Smooth muscle cell (in vitro differentiated cells): ENCODE measurements around the gene CTXND2. TPM values are rescaled to one million over a fixed set of nuclear protein-coding genes. Genes with fewer than 3 reads are reported as not detected.

Experiments
- DNase-seq: peaks from one replicate; lab custom pipeline; 2025; ENCODE audit not compliant: unreplicated experiment; lab: John Stamatoyannopoulos, UW
- H2AFZ ChIP-seq: fragments of 200-600 bp; sonication (generic); 2 replicates; pipeline ENCODE4 v1.6.0; 2016; ENCODE audit warnings: antibody characterized with exemption, low read depth, mild to moderate bottlenecking
- H3F3A ChIP-seq: fragments of 200-600 bp; sonication (generic); 2 replicates; pipeline ENCODE4 v1.6.0; 2017; ENCODE audit warnings: antibody characterized with exemption, low read depth
- H3K27ac ChIP-seq: fragments of 200-600 bp; sonication (generic); 2 replicates; pipeline ENCODE4 v1.5.1; 2016; ENCODE audit warnings: low read depth, mild to moderate bottlenecking
- H3K27me3 ChIP-seq: fragments of 200-600 bp; sonication (generic); 2 replicates; pipeline ENCODE4 v1.6.1; 2016; ENCODE audit warnings: low read depth, mild to moderate bottlenecking
- H3K36me3 ChIP-seq: fragments of 200-600 bp; sonication (generic); 2 replicates; pipeline ENCODE4 v1.5.1; 2016; ENCODE audit warnings: low read depth
- H3K4me1 ChIP-seq: fragments of 200-600 bp; sonication (generic); 2 replicates; pipeline ENCODE4 v1.5.1; 2016; ENCODE audit warnings: low read depth
- H3K4me2 ChIP-seq: fragments of 200-600 bp; sonication (generic); 2 replicates; pipeline ENCODE4 v1.6.0; 2016; ENCODE audit warnings: mild to moderate bottlenecking
- H3K4me3 ChIP-seq: fragments of 200-600 bp; sonication (generic); 2 replicates; pipeline ENCODE4 v1.5.1; 2016; ENCODE audit warnings: mild to moderate bottlenecking
- H3K79me2 ChIP-seq: fragments of 200-600 bp; sonication (generic); 2 replicates; pipeline ENCODE4 v1.6.0; 2016; ENCODE audit warnings: low read depth, mild to moderate bottlenecking
- H3K9ac ChIP-seq: fragments of 200-600 bp; sonication (generic); 2 replicates; pipeline ENCODE4 v1.6.0; 2016; ENCODE audit warnings: low read depth
- H3K9me3 ChIP-seq: fragments of 200-600 bp; sonication (generic); replicated peaks from 2 replicates; pipeline ENCODE4 v1.5.1; 2016; ENCODE audit warnings: low read depth
- H4K20me1 ChIP-seq: fragments of 200-600 bp; sonication (generic); 2 replicates; pipeline ENCODE4 v1.6.0; 2016; ENCODE audit warnings: low read depth
- CTCF ChIP-seq: fragments of 200-600 bp; sonication (generic); IDR thresholded peaks from 2 replicates; pipeline ENCODE4 v1.5.1; 2017; ENCODE audit warnings: borderline replicate concordance, mild to moderate bottlenecking, antibody characterized with exemption; ENCODE audit not compliant: insufficient read depth, poor library complexity, severe bottlenecking
- WGBS: methylation state at CpG from one replicate; pipeline ENCODE4 v1.1.7; 2016; ENCODE audit warnings: low lambda C conversion rate; 5-methylcytosine and 5-hydroxymethylcytosine counted together
- polyA plus RNA-seq: library from polyadenylated mRNA; unstranded; fragments of >200 nt; fragmentation: Nextera tagmentation; extraction: Ambion mirVana; gene quantifications from 2 replicates; pipeline ENCODE4 v1.2.1, GENCODE V29; 2016
- total RNA-seq: library from RNA; depleted of rRNA; stranded (reverse); fragments of >200 nt; gene quantifications from 2 replicates; pipeline ENCODE4 v1.2.3, GENCODE V29; 2014

The CTXND2 gene
- total and polyA plus RNA-seq, 2 experiments from 2014 or later, result not detected

- H2AFZ ChIP-seq, result no peak overlapping the region
- H3K4me3 ChIP-seq, result no peak overlapping the region
- H3F3A ChIP-seq, result no peaks in the 10 kb centered on the region
- no peaks in the 10 kb centered on the region for H3K9me3 ChIP-seq
- H3K36me3 ChIP-seq, result peaks cover 28% of the 10 kb centered on the region
- no peak overlapping the region for H3K27ac ChIP-seq
- no peaks in the 10 kb centered on the region for H4K20me1 ChIP-seq
- H3K79me2 ChIP-seq, result no peaks in the 10 kb centered on the region
- no peaks in the 10 kb centered on the region for H3K27me3 ChIP-seq
- H3K9ac ChIP-seq, result no peak overlapping the region
- no peak for TF ChIP-seq CTCF
- DNase-seq, result no peak
- H3K4me1 ChIP-seq, result no peaks in the 10 kb centered on the region
- WGBS, result over 99% methylated on average over 3 of the region's 3 CpGs
- H3K4me2 ChIP-seq, result no peak overlapping the region
Measured at GRCh38 chr1:150954708-150955107, 67.8 kb downstream of the CTXND2 start.

- H3K27ac ChIP-seq, result no peak overlapping the region
- no peak for DNase-seq
- no peak overlapping the region for H3K9ac ChIP-seq
- no peaks in the 10 kb centered on the region for H3K79me2 ChIP-seq
- H3K27me3 ChIP-seq, result no peaks in the 10 kb centered on the region
- no peak overlapping the region for H3K4me3 ChIP-seq
- no peak overlapping the region for H2AFZ ChIP-seq
- no peaks in the 10 kb centered on the region for H4K20me1 ChIP-seq
- no peaks in the 10 kb centered on the region for H3F3A ChIP-seq
- no peak overlapping the region for H3K4me2 ChIP-seq
- peaks cover 28% of the 10 kb centered on the region for H3K36me3 ChIP-seq
- no peak for TF ChIP-seq CTCF
- H3K4me1 ChIP-seq, result no peaks in the 10 kb centered on the region
- H3K9me3 ChIP-seq, result no peaks in the 10 kb centered on the region
Measured at GRCh38 chr1:150955280-150955679, 68.3 kb downstream of the CTXND2 start.

- TF ChIP-seq CTCF, result no peak
Measured at GRCh38 chr1:150957666-150958065, 70.7 kb downstream of the CTXND2 start.

GRCh38 chr1:150960646-150961045 is 73.7 kb downstream of the CTXND2 start:
- Histone ChIP-seq H3K27ac (no peak overlapping the region), H3K4me2 (no peak overlapping the region), H3K36me3 (peaks cover 8% of the 10 kb centered on the region), H3K4me3 (no peak overlapping the region), H3K79me2 (no peaks in the 10 kb centered on the region), H4K20me1 (no peaks in the 10 kb centered on the region), H3K9ac (no peak overlapping the region), H2AFZ (no peak overlapping the region), H3F3A (peaks cover 18% of the 10 kb centered on the region), H3K27me3 (no peaks in the 10 kb centered on the region), H3K4me1 (no peaks in the 10 kb centered on the region), H3K9me3 (no peaks in the 10 kb centered on the region)
- DNase-seq, result no peak
- no peak for TF ChIP-seq CTCF
- WGBS, result 97% methylated on average over 7 of the region's 7 CpGs

More at GRCh38 chr1:150957666-150958065, 70.7 kb downstream of the CTXND2 start:
- no peak overlapping the region for H3K4me2 ChIP-seq
- no peak overlapping the region for H2AFZ ChIP-seq
- H3K36me3 ChIP-seq, result peaks cover 16% of the 10 kb centered on the region
- H3K27ac ChIP-seq, result no peak overlapping the region
- no peaks in the 10 kb centered on the region for H3K79me2 ChIP-seq
- H3K4me3 ChIP-seq, result no peak overlapping the region
- no peak overlapping the region for H3K9ac ChIP-seq
- H3K9me3 ChIP-seq, result no peaks in the 10 kb centered on the region
- H3K4me1 ChIP-seq, result no peaks in the 10 kb centered on the region
- no peak for DNase-seq
- WGBS, result 99% methylated on average over 11 of the region's 11 CpGs
- no peaks in the 10 kb centered on the region for H4K20me1 ChIP-seq
- no peaks in the 10 kb centered on the region for H3K27me3 ChIP-seq
- peaks cover 12% of the 10 kb centered on the region for H3F3A ChIP-seq
